SK-N-SH treated with all-trans-retinoic acid at 6 μM for 48 hours (cell line): ENCODE measurements around the gene ZFYVE19.

ENCODE experiments used
- ATAC-seq: fragments of 200-7000 bp; cut with Tn5 transposase; 3 replicates; pipeline ENCODE4 v1.9.1; 2020; ENCODE audit warnings: mild to moderate bottlenecking, moderate library complexity
- BACH2 ChIP-seq: fragments of 250-450 bp; sonication (Bioruptor Pico); IDR thresholded peaks from 2 replicates; pipeline ENCODE4 v1.9.0; 2021; ENCODE audit warnings: mild to moderate bottlenecking, borderline replicate concordance
- CSDC2 ChIP-seq: fragments of 250-450 bp; sonication (Bioruptor Pico); IDR thresholded peaks from 2 replicates; pipeline ENCODE4 v1.5.0; 2020; ENCODE audit warnings: mild to moderate bottlenecking, moderate library complexity
- ESRRG ChIP-seq: fragments of 250-450 bp; sonication (Bioruptor Pico); IDR thresholded peaks from 2 replicates; pipeline ENCODE4 v1.6.1; 2021; ENCODE audit warnings: mild to moderate bottlenecking
- GLIS3 ChIP-seq: fragments of 250-450 bp; sonication (Bioruptor Pico); IDR thresholded peaks from 2 replicates; pipeline ENCODE4 v1.5.0; 2020; ENCODE audit warnings: mild to moderate bottlenecking, moderate library complexity
- ISL1 ChIP-seq: fragments of 250-450 bp; sonication (Bioruptor Pico); IDR thresholded peaks from 2 replicates; pipeline ENCODE4 v2.1.2; 2022; ENCODE audit warnings: mild to moderate bottlenecking, moderate library complexity
- POU6F1 ChIP-seq: fragments of 250-450 bp; sonication (Bioruptor Pico); IDR thresholded peaks from 2 replicates; pipeline ENCODE4 v1.8.0; 2021; ENCODE audit warnings: low read depth, mild to moderate bottlenecking, moderate library complexity, borderline replicate concordance
- PPARA ChIP-seq: fragments of 250-450 bp; sonication (Bioruptor Pico); IDR thresholded peaks from 2 replicates; pipeline ENCODE4 v1.5.0; 2020; ENCODE audit warnings: mild to moderate bottlenecking, borderline replicate concordance
- RARB ChIP-seq: fragments of 250-450 bp; sonication (Bioruptor Pico); IDR thresholded peaks from 2 replicates; pipeline ENCODE4 v1.8.0; 2021; ENCODE audit warnings: mild to moderate bottlenecking, moderate library complexity
- SNAI2 ChIP-seq: fragments of 250-450 bp; sonication (Bioruptor Pico); IDR thresholded peaks from 2 replicates; pipeline ENCODE4 v1.5.0; 2020; ENCODE audit warnings: mild to moderate bottlenecking, moderate library complexity
- TCF4 ChIP-seq: fragments of 250-450 bp; sonication (Bioruptor Pico); IDR thresholded peaks from 2 replicates; pipeline ENCODE4 v1.8.0; 2021; ENCODE audit warnings: mild to moderate bottlenecking, moderate library complexity, borderline replicate concordance
- TSHZ2 ChIP-seq: fragments of 250-450 bp; sonication (Bioruptor Pico); IDR thresholded peaks from 2 replicates; pipeline ENCODE4 v1.5.0; 2020; ENCODE audit warnings: mild to moderate bottlenecking, moderate library complexity
- ZC3H10 ChIP-seq: fragments of 250-450 bp; sonication (Bioruptor Pico); IDR thresholded peaks from 2 replicates; pipeline ENCODE4 v1.5.1; 2021; ENCODE audit warnings: mild to moderate bottlenecking, moderate library complexity
- ZFP3 ChIP-seq: fragments of 250-450 bp; sonication (Bioruptor Pico); IDR thresholded peaks from 2 replicates; pipeline ENCODE4 v1.5.0; 2020; ENCODE audit warnings: mild to moderate bottlenecking, moderate library complexity
- ZFP30 ChIP-seq: fragments of 450-650 bp; formaldehyde crosslinking; IDR thresholded peaks from 2 replicates; pipeline ENCODE4 v1.5.0; 2022; ENCODE audit warnings: mild to moderate bottlenecking, moderate library complexity
- ZNF565 ChIP-seq: fragments of 450-650 bp; formaldehyde crosslinking; conservative IDR thresholded peaks from 2 replicates; pipeline ENCODE4 v1.5.0; 2020; ENCODE audit warnings: low read depth, mild to moderate bottlenecking, moderate library complexity
- ZNF8 ChIP-seq: fragments of 450-650 bp; formaldehyde crosslinking; IDR thresholded peaks from 2 replicates; pipeline ENCODE4 v1.5.0; 2020; ENCODE audit warnings: mild to moderate bottlenecking, moderate library complexity
- TF ChIP-seq, protein P1 (sequence below): fragments of 250-450 bp; sonication (Bioruptor Pico); IDR thresholded peaks from 2 replicates; pipeline ENCODE4 v1.5.1; 2021; ENCODE audit warnings: mild to moderate bottlenecking, moderate library complexity
- TF ChIP-seq, protein P2 (sequence below): fragments of 250-450 bp; sonication (Bioruptor Pico); IDR thresholded peaks from 2 replicates; pipeline ENCODE4 v1.5.1; 2020; ENCODE audit warnings: low read depth, mild to moderate bottlenecking, moderate library complexity
- TF ChIP-seq, protein P3 (sequence below): fragments of 250-450 bp; sonication (Bioruptor Pico); IDR thresholded peaks from 2 replicates; pipeline ENCODE4 v1.8.0; 2020; ENCODE audit warnings: mild to moderate bottlenecking, moderate library complexity, borderline replicate concordance

ZFYVE19 gene

DNA sequence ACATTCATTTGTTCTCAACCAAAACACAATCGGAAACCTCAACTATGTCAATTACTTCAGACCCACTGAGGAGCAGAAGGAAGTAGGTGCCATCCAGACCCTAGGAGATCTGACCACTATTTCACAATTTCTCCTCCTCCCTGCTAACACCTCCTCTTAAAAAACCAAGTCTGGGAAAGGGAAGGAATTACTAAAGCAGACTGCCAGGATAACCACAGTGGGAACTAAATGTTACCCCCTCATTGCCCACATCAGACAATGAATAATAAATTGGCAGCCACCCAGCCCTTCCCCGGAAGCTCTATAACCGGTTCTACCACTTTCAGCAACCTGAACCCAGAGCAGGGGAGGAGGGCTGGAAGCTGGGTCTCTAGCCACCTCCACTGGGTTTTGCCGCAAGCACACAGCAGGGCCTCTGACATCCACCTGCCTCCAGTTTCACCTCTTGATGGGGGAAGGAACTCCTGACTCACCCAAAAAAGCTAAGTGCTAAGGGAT is 19.5 kb upstream of the ZFYVE19 start:
- peak; percentile 58 for ATAC-seq
- TF ChIP-seq CSDC2 (no peak), RARB (CRISPR knock-in tag) (no peak), ZNF565 (no peak), ZFP3 (CRISPR knock-in tag) (no peak), ZFP30 (CRISPR knock-in tag) (no peak), ZNF8 (no peak)
- TF ChIP-seq, protein P1, sequence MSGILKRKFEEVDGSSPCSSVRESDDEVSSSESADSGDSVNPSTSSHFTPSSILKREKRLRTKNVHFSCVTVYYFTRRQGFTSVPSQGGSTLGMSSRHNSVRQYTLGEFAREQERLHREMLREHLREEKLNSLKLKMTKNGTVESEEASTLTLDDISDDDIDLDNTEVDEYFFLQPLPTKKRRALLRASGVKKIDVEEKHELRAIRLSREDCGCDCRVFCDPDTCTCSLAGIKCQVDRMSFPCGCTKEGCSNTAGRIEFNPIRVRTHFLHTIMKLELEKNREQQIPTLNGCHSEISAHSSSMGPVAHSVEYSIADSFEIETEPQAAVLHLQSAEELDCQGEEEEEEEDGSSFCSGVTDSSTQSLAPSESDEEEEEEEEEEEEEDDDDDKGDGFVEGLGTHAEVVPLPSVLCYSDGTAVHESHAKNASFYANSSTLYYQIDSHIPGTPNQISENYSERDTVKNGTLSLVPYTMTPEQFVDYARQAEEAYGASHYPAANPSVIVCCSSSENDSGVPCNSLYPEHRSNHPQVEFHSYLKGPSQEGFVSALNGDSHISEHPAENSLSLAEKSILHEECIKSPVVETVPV (CRISPR knock-in tag) = no peak

DNA sequence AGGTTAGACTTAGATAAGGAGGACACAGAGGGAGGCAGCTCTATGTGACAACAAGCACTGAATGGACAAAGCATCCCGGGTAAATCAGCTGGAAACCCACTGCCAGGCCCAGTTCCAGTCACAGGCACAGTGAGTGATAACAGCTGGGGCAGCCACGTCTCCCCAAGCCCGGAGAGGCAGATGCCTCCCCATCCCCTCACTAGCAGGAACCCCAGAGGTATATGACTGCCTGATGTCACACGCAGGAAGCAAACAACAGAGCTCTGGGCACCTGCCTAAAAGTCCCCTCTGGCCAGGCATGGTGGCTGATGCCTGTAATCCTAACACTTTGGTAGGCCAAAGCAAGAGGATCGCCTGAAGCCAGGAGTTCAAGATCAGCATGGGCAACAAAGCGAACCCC is 18.9 kb upstream of the ZFYVE19 start:
- ATAC-seq = peak; percentile 28; the same call in 2 of the 3 replicates
- TF ChIP-seq PPARA (CRISPR knock-in tag) (no peak), SNAI2 (CRISPR knock-in tag) (no peak), ZNF565 (no peak), BACH2 (no peak), TCF4 (CRISPR knock-in tag) (no peak), ZC3H10 (no peak)
- TF ChIP-seq, protein P2, sequence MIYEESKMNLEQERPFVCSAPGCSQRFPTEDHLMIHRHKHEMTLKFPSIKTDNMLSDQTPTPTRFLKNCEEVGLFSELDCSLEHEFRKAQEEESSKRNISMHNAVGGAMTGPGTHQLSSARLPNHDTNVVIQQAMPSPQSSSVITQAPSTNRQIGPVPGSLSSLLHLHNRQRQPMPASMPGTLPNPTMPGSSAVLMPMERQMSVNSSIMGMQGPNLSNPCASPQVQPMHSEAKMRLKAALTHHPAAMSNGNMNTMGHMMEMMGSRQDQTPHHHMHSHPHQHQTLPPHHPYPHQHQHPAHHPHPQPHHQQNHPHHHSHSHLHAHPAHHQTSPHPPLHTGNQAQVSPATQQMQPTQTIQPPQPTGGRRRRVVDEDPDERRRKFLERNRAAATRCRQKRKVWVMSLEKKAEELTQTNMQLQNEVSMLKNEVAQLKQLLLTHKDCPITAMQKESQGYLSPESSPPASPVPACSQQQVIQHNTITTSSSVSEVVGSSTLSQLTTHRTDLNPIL (CRISPR knock-in tag) = no peak
- TF ChIP-seq, protein P1 (CRISPR knock-in tag) = no peak
- TF ChIP-seq, all 23 proteins: peak for 0

GRCh38 chr15:40789119-40789518 is 17.8 kb upstream of the ZFYVE19 start:
- ATAC-seq = no peak

DNA sequence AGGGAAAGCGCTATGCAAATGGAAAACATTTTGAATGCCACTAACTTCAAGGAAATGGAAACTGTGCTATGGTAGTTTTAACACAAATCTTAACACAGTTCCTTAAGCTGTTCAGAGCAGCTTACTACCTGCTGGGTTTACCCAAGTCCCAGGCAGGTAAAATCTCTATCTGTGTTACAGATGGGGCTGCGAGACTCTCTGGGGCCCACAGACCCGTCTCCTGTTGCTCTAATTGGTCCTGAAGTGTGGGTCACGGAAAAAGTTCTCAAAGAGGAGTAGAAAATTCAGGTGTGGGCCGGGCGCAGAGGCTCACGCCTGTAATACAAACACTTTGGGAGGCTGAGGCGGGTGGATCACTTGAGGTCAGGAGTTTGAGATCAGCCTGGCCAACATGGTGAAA is 16.9 kb upstream of the ZFYVE19 start:
- no peak for ATAC-seq
- TF ChIP-seq PPARA (CRISPR knock-in tag) (no peak), GLIS3 (CRISPR knock-in tag) (no peak), SNAI2 (CRISPR knock-in tag) (no peak), ZNF565 (no peak), TCF4 (CRISPR knock-in tag) (no peak), ZC3H10 (no peak), CSDC2 (no peak), BACH2 (no peak), ISL1 (CRISPR knock-in tag) (no peak), TSHZ2 (CRISPR knock-in tag) (no peak), ZFP3 (CRISPR knock-in tag) (no peak), POU6F1 (CRISPR knock-in tag) (no peak)
- TF ChIP-seq, protein P3, sequence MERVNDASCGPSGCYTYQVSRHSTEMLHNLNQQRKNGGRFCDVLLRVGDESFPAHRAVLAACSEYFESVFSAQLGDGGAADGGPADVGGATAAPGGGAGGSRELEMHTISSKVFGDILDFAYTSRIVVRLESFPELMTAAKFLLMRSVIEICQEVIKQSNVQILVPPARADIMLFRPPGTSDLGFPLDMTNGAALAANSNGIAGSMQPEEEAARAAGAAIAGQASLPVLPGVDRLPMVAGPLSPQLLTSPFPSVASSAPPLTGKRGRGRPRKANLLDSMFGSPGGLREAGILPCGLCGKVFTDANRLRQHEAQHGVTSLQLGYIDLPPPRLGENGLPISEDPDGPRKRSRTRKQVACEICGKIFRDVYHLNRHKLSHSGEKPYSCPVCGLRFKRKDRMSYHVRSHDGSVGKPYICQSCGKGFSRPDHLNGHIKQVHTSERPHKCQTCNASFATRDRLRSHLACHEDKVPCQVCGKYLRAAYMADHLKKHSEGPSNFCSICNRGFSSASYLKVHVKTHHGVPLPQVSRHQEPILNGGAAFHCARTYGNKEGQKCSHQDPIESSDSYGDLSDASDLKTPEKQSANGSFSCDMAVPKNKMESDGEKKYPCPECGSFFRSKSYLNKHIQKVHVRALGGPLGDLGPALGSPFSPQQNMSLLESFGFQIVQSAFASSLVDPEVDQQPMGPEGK (CRISPR knock-in tag) = no peak

More at GRCh38 chr15:40789119-40789518, 17.8 kb upstream of the ZFYVE19 start:
- TF ChIP-seq, protein P2 (CRISPR knock-in tag) = no peak
- TF ChIP-seq PPARA (CRISPR knock-in tag) (no peak), ESRRG (CRISPR knock-in tag) (no peak)
- TF ChIP-seq, protein P1 (CRISPR knock-in tag) = no peak
- TF ChIP-seq, all 23 proteins: peak for 0
